GM21529 (cell line): ENCODE measurements around the gene STARD10.

Experiments
- ATAC-seq: cut with Tn5 transposase; IDR thresholded peaks from one replicate; pipeline ENCODE4 v1.9.1; 2021; ENCODE audit not compliant: unreplicated experiment

The STARD10 gene

GRCh38 chr11:72781313-72782080 is 12.3 kb downstream of the STARD10 start:
- peak; percentile 47 for ATAC-seq

GRCh38 chr11:72781063-72781312 is 12.9 kb downstream of the STARD10 start:
- no peak for ATAC-seq

GRCh38 chr11:72780296-72781062 is 13.4 kb downstream of the STARD10 start:
- ATAC-seq: no peak

GRCh38 chr11:72779495-72780128 is 14.2 kb downstream of the STARD10 start:
- no peak for ATAC-seq

- no peak for ATAC-seq
Measured at GRCh38 chr11:72778535-72779494, 15.0 kb downstream of the STARD10 start.

GRCh38 chr11:72777755-72778278 is 16.0 kb downstream of the STARD10 start:
- ATAC-seq: no peak

- no peak for ATAC-seq
Measured at GRCh38 chr11:72776844-72777754, 16.7 kb downstream of the STARD10 start.

GRCh38 chr11:72776117-72776843 is 17.6 kb downstream of the STARD10 start:
- no peak for ATAC-seq

- no peak for ATAC-seq
Measured at GRCh38 chr11:72775288-72776110, 18.3 kb downstream of the STARD10 start.

GRCh38 chr11:72774499-72774898 is 19.3 kb downstream of the STARD10 start:
- no peak for ATAC-seq

GRCh38 chr11:72773696-72774095 is 20.2 kb downstream of the STARD10 start:
- ATAC-seq: no peak

- ATAC-seq: no peak
Measured at GRCh38 chr11:72773291-72773690, 20.6 kb downstream of the STARD10 start.

- ATAC-seq: no peak
Measured at GRCh38 chr11:72772059-72772458, 21.8 kb downstream of the STARD10 start.

GRCh38 chr11:72771507-72771906 is 22.3 kb downstream of the STARD10 start:
- ATAC-seq: no peak

- ATAC-seq: no peak
Measured at GRCh38 chr11:72770799-72771198, 23.0 kb downstream of the STARD10 start.

GRCh38 chr11:72769680-72770079 is 24.2 kb downstream of the STARD10 start:
- no peak for ATAC-seq

- no peak for ATAC-seq
Measured at GRCh38 chr11:72768581-72768980, 25.3 kb downstream of the STARD10 start.
